Measurements from ENCODE around the gene CPOX. TPM values are rescaled to one million over a fixed set of nuclear protein-coding genes. Genes with fewer than 3 reads are reported as not detected.
"Not testable (repeated sequence)": the region's sequence is repeated elsewhere in the genome, so short reads cannot be mapped to it uniquely, and the experiment has no call there.

Gene CPOX
- 10 to 100 TPM in 4 of 5 donors, 1 to 10 TPM in 1; 4.1 to 43.7 (median 23.7) TPM for total RNA-seq
- 1 to 10 TPM; 4.1 to 8.9 (median 5.9) TPM for polyA plus RNA-seq
- long read RNA-seq, donor 1, partial matches to known transcripts, result 5 of 7 reads
- long read RNA-seq, donor 1, other reads (novel, unspliced or antisense), result 0 of 7 reads
- long read RNA-seq, donor 2, partial matches to known transcripts, result 0 of 1 reads
- long read RNA-seq, donor 2, other reads (novel, unspliced or antisense), result 0 of 1 reads
- long read RNA-seq, donor 3, transcript CPOX-201 (7 exons, 2,821 nt), result major isoform, 6 of 6 reads
- long read RNA-seq, donor 3, partial matches to known transcripts, result 0 of 6 reads
- long read RNA-seq, donor 3, other reads (novel, unspliced or antisense), result 0 of 6 reads
- long read RNA-seq, donor 4, result 0 reads
- long read RNA-seq, donor 5, partial matches to known transcripts, result 0 of 5 reads
- long read RNA-seq, donor 5, other reads (novel, unspliced or antisense), result 0 of 5 reads
- long read RNA-seq, donor 6, result 0 reads
- long read RNA-seq, donor 7, partial matches to known transcripts, result 0 of 3 reads
- long read RNA-seq, donor 7, other reads (novel, unspliced or antisense), result 0 of 3 reads
- long read RNA-seq, donor 8, transcript CPOX-201 (7 exons, 2,821 nt), result major isoform, 7 of 7 reads
- long read RNA-seq, donor 8, partial matches to known transcripts, result 0 of 7 reads
- long read RNA-seq, donor 8, other reads (novel, unspliced or antisense), result 0 of 7 reads
- long read RNA-seq, donor 9, partial matches to known transcripts, result 0 of 3 reads
- long read RNA-seq, donor 9, other reads (novel, unspliced or antisense), result 0 of 3 reads
- long read RNA-seq, donor 10, partial matches to known transcripts, result 0 of 1 reads
- long read RNA-seq, donor 10, other reads (novel, unspliced or antisense), result 0 of 1 reads

GRCh38 chr3:98593046-98593936 lies at the start of gene CPOX:
Gene CPOX (minus strand): TSS chr3:98593611. CDS start chr3:98593504, 107 bp downstream.
- peaks cover 4 to 26% (median 24%) of the 10 kb centered on the region in 4 donors for H3K36me3 ChIP-seq
- TF ChIP-seq POLR2A (IDR thresholded peaks at IDR 0.05), result no peak
- TF ChIP-seq CTCF (IDR thresholded peaks at IDR 0.05), result no peak
- TF ChIP-seq POLR2AphosphoS5 (IDR thresholded peaks at IDR 0.05), result peak in 2 of 3 donors; percentile 74
- TF ChIP-seq EP300 (IDR thresholded peaks at IDR 0.05), result no peak
- 0 to 2% (median 0%) methylated on average over 33 to 84 of the region's 84 CpGs for WGBS, 5 donors
- intact Hi-C loops (cut with DNase I; ENCODE audit: low total_unique reads), result no loop called here
- no peaks in the 10 kb centered on the region for H3K9me3 ChIP-seq
- peak within 1 kb of the TSS; percentile 72 to 87 (median 80) for H3K27ac ChIP-seq
- no peaks in the 10 kb centered on the region for H3K27me3 ChIP-seq
- H3K4me1 ChIP-seq, result peaks cover 8 to 34% (median 21%) of the 10 kb centered on the region in 4 donors
- H3K4me3 ChIP-seq, result peak within 1 kb of the TSS; percentile 70 to 95 (median 83)
- peak; percentile 86 to 96 for DNase-seq

DNA sequence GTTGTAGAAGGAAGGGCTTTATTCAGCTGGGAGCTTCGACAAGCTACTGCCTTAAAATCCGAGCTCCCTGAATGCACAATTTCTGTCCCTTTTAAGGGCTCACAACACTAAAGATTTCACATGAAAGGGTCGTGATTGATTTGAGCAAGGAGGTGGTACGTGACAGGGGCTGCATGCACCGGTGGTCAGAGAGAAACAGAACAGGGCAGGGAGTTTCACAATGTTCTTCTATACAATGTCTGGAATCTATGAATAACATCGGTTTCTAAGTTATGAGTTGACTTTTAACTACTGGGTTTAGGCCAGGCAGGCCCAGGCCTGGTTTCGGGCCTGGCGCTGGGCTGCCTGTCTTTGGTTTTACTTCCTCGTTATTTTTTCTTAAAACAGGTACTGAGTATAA lies 49.4 kb upstream of the CPOX start:
- H3K27me3 ChIP-seq; H3K9me3 ChIP-seq; H3K36me3 ChIP-seq; DNase-seq; H3K4me3 ChIP-seq; H3K4me1 ChIP-seq; intact Hi-C loops (cut with DNase I; ENCODE audit: low total_unique reads); H3K27ac ChIP-seq: not testable (repeated sequence)
- WGBS, 5 donors, result 85 to 92% (median 86%) methylated on average over 9 of the region's 9 CpGs

GRCh38 chr3:98641756-98642155 lies 48.3 kb upstream of the CPOX start:
- DNase-seq; H3K9me3 ChIP-seq; H3K36me3 ChIP-seq; H3K27ac ChIP-seq; H3K4me1 ChIP-seq; H3K4me3 ChIP-seq; H3K27me3 ChIP-seq; intact Hi-C loops (cut with DNase I; ENCODE audit: low total_unique reads): not testable (repeated sequence)
- 72 to 86% (median 77%) methylated on average over 2 of the region's 2 CpGs for WGBS, 5 donors

- H3K4me3 ChIP-seq; H3K4me1 ChIP-seq; H3K9me3 ChIP-seq; H3K27ac ChIP-seq; DNase-seq; H3K36me3 ChIP-seq; H3K27me3 ChIP-seq; intact Hi-C loops (cut with DNase I; ENCODE audit: low total_unique reads): not testable (repeated sequence)
- WGBS, 5 donors, result 65 to 80% (median 72%) methylated on average over 2 of the region's 2 CpGs
Measured at GRCh38 chr3:98638515-98638914, 45.1 kb upstream of the CPOX start.

DNA sequence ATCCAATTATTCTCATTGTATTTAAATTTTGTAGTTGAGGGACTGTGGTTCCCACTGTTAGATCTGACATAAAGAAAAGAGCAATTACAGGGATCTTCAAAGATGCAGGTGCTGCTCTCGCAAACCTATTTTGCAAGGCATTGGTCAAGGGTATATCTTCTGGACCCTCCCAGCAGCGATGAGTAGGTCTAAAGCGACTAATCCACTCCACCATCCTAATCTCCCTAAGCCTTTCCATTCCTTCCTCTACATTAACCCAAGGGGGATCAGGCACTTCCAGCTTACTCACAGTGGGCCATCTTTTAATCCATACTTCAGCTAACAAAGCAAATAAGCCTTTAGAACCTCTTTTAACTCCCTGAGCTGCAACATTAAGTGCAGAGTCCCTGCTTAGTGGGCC lies 37.0 kb upstream of the CPOX start:
- Histone ChIP-seq H3K4me1 (no peaks in the 10 kb centered on the region), H3K9me3 (no peaks in the 10 kb centered on the region), H3K36me3 (no peaks in the 10 kb centered on the region), H3K4me3 (no peak overlapping the region), H3K27me3 (no peaks in the 10 kb centered on the region), H3K27ac (no peak overlapping the region)
- WGBS, 5 donors, result 94 to 99% (median 96%) methylated on average over 3 of the region's 3 CpGs
- intact Hi-C loops (cut with DNase I; ENCODE audit: low total_unique reads), result no loop called here
- DNase-seq, result no peak
- no peak for TF ChIP-seq CTCF (IDR thresholded peaks at IDR 0.05)
- TF ChIP-seq POLR2AphosphoS5 (IDR thresholded peaks at IDR 0.05), result no peak
- TF ChIP-seq POLR2A (IDR thresholded peaks at IDR 0.05), result no peak
- no peak for TF ChIP-seq EP300 (IDR thresholded peaks at IDR 0.05)
